Adipocyte (in vitro differentiated cells): Measurements from ENCODE around the gene LAMA2.

Experiments used
- DNase-seq: peaks from one replicate; pipeline ENCODE4 v3.0.0-alpha.2; 2015; ENCODE audit warnings: low read depth
- H3K27me3 ChIP-seq: replicated peaks from 2 replicates; pipeline ENCODE4 v1.7.0; 2013; ENCODE audit warnings: mild to moderate bottlenecking, low read length, moderate library complexity; ENCODE audit not compliant: control insufficient read depth, insufficient read depth
- H3K36me3 ChIP-seq: 2 replicates; pipeline ENCODE4 v1.7.0; 2013; ENCODE audit warnings: low read length, mild to moderate bottlenecking, moderate library complexity; ENCODE audit not compliant: control insufficient read depth, insufficient read depth, severe bottlenecking
- H3K4me1 ChIP-seq: 2 replicates; pipeline ENCODE4 v1.7.0; 2013; ENCODE audit warnings: mild to moderate bottlenecking, low read length, moderate library complexity; ENCODE audit not compliant: control insufficient read depth, insufficient read depth
- H3K4me3 ChIP-seq: 2 replicates; pipeline ENCODE4 v1.7.0; 2013; ENCODE audit warnings: mild to moderate bottlenecking, low read length, moderate library complexity
- H3K9ac ChIP-seq: 2 replicates; pipeline ENCODE4 v1.7.0; 2013; ENCODE audit warnings: mild to moderate bottlenecking, low read length, moderate library complexity
- H3K9me3 ChIP-seq: 2 replicates; pipeline ENCODE4 v1.7.0; 2013; ENCODE audit warnings: mild to moderate bottlenecking, low read length, moderate library complexity; ENCODE audit not compliant: control insufficient read depth

Gene LAMA2

DNA sequence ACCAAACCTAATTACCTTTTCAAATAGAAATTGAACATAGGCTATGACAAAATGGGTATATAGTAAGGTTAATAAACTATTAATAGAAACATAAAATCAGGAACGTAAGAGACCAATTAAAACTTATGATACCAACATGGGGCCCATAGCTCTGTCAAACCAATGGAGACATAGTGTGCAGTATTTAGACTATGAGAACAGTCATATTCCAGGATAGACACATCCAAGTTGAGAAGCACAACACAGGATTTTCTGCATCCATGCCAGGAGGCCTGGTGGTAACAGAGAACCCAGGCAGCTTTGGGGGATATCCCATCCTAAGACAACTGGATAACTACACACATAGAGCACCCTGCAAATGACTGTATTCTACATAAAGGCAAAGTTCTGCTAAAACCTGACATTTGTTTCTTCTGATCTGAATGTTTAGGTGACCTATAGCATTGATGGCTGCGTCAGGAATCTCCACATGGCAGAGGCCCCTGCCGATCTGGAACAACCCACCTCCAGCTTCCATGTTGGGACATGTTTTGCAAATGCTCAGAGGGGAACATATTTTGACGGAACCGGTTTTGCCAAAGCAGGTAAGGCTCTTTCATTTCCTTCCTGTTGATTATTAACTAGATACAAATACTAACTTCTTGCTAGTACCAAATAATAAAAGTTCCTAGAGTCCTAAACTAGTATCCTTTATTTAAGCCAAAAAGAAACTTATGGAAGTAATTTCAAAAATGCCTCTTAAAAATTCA, 624.3 kb downstream of the LAMA2 start:
- Histone ChIP-seq H3K27me3 (no peaks in the 10 kb centered on the region), H3K9me3 (no peaks in the 10 kb centered on the region), H3K4me3 (no peak overlapping the region), H3K4me1 (peaks cover 12% of the 10 kb centered on the region), H3K36me3 (peaks cover 65% of the 10 kb centered on the region), H3K9ac (no peak overlapping the region)
- DNase-seq: no peak

DNA sequence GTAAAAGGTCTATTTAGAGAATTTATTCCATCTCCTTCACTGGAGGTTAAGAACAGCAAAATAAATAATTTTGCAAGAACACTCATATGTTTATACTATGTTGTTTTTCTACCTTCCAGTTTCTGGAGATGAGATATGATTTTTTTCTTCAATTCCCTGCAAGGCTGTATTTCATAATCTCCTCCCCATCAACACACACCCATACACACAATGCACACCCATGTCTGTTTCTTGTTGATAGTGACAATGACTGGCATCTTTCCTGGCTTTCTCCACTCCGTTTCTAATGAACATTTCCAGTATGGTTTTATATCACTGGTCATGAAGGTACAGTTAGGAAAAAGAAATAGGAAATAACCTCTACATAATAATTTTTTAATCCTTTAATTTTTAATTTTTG, 624.9 kb downstream of the LAMA2 start:
- DNase-seq: no peak
- no peak overlapping the region for H3K4me3 ChIP-seq
- H3K36me3 ChIP-seq: peaks cover 65% of the 10 kb centered on the region
- no peaks in the 10 kb centered on the region for H3K9me3 ChIP-seq
- peaks cover 12% of the 10 kb centered on the region for H3K4me1 ChIP-seq
- no peak overlapping the region for H3K9ac ChIP-seq
- H3K27me3 ChIP-seq: no peaks in the 10 kb centered on the region

DNA sequence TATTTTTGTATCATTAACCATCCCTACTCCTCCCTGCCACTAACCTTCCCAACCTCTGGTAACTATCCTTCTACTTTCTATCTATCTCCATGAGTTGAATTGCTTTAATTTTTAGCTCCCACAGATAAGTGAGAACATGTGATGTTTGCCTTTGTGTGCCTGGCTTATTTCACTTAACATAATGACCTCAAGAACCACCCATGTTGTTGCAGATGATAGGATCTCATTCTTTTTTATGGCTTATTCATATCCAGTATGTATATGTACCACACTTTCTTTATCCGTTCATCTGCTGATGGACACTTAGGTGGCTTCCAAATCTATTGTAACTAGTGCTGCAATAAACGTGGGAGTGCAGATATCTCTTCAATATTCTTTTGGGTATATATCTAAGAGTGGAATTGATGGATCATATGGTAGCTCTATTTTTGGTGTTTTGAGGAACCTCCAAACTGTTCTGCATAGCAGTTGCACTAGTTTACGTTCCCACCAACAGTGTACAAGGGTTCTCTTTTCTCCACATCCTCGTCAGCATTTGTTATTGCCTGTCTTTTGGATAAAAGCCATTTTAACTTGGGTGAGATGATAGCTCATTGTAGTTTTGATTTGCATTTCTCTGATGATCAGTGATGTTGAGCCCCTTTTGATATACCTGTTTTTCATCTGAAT, 625.7 kb downstream of the LAMA2 start:
- Histone ChIP-seq H3K4me1 (peaks cover 17% of the 10 kb centered on the region), H3K9me3 (no peaks in the 10 kb centered on the region), H3K9ac (no peak overlapping the region), H3K4me3 (no peak overlapping the region), H3K27me3 (no peaks in the 10 kb centered on the region), H3K36me3 (peaks cover 65% of the 10 kb centered on the region)
- no peak for DNase-seq

GRCh38 chr6:129510950-129511349, 628.0 kb downstream of the LAMA2 start:
- H3K4me3 ChIP-seq: no peak overlapping the region
- H3K36me3 ChIP-seq: peaks cover 69% of the 10 kb centered on the region
- H3K9me3 ChIP-seq: no peaks in the 10 kb centered on the region
- no peaks in the 10 kb centered on the region for H3K27me3 ChIP-seq
- no peak for DNase-seq
- peaks cover 24% of the 10 kb centered on the region for H3K4me1 ChIP-seq
- no peak overlapping the region for H3K9ac ChIP-seq

DNA sequence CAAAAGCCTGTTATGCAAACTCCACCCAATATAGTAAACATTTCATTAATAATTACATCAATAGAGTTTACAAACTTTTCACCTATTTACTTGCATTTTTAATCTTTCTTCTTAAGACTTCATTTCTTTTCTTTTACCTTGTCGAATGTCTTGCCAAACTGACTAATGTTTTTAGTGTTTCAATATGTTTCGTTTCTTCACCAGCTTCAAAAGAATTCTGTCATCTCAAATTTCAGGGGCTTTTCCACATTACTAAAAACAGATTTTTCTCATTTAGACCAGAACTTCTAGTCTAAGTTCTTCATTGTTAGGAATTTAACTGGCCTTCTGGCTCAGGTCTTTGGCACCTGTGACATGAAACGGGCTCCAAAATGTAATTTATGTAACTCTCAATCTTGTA, 630.5 kb downstream of the LAMA2 start:
- DNase-seq: peak; percentile 90
- Histone ChIP-seq H3K9me3 (no peaks in the 10 kb centered on the region), H3K27me3 (no peaks in the 10 kb centered on the region), H3K4me3 (no peak overlapping the region), H3K4me1 (peaks cover 31% of the 10 kb centered on the region), H3K36me3 (peaks cover 60% of the 10 kb centered on the region), H3K9ac (no peak overlapping the region)

DNA sequence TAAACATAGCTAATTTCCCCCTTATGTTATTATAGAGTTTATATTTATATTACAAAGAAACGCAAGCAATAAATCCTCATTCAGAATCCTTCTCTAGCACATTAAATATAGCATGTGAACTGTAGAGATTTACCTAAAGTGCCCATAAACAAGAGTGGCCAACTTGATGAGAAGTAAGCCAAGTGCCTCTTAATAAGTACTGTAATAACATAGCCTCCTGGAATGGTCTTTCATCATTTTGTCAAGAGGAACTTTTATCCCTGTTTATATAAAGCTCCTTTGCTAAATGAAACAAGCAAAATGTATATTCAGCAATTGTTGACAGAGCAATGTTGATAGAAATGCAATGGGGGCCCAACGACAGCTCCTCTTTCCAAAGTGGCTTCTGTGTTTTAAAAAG, 632.1 kb downstream of the LAMA2 start:
- H3K36me3 ChIP-seq: peaks cover 56% of the 10 kb centered on the region
- H3K27me3 ChIP-seq: no peaks in the 10 kb centered on the region
- DNase-seq: no peak
- peaks cover 31% of the 10 kb centered on the region for H3K4me1 ChIP-seq
- H3K4me3 ChIP-seq: no peak overlapping the region
- no peaks in the 10 kb centered on the region for H3K9me3 ChIP-seq
- H3K9ac ChIP-seq: no peak overlapping the region

DNA sequence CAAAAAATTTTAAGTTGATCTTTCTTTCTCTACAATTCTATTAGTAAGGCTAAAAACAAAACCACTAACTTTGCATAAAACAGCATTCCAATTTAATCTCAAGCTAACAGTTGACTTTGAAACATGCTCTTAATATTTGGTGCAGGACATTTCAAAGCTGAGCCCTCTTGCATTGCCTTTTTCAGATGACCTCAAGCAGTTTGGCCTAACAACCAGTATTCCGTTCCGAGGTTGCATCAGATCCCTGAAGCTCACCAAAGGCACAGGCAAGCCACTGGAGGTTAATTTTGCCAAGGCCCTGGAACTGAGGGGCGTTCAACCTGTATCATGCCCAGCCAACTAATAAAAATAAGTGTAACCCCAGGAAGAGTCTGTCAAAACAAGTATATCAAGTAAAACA, 633.1 kb downstream of the LAMA2 start:
- Histone ChIP-seq H3K4me3 (no peak overlapping the region), H3K9me3 (no peaks in the 10 kb centered on the region), H3K36me3 (peaks cover 53% of the 10 kb centered on the region), H3K9ac (no peak overlapping the region), H3K4me1 (peaks cover 25% of the 10 kb centered on the region), H3K27me3 (no peaks in the 10 kb centered on the region)
- peak; percentile 8 for DNase-seq

DNA sequence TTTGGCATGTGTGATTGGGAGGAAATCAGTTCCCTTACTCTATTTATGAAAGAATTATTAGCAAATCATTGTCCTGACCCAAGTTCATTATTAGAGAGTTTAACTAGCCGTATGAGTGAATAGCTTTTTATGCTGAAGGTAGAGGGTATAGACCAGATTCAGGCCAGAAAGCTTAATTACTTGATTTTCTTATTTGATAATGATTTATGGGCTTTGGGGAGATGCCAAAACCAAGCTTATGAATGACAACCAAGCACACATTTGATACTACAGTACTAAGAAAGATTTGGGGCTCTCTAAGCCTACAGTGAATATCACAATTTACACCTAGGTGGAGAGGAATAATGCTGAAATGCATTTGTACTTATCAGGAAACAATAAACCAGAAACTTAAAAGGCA, 633.8 kb downstream of the LAMA2 start:
- H3K9ac ChIP-seq: no peak overlapping the region
- no peak overlapping the region for H3K4me3 ChIP-seq
- H3K9me3 ChIP-seq: no peaks in the 10 kb centered on the region
- H3K27me3 ChIP-seq: no peaks in the 10 kb centered on the region
- DNase-seq: no peak
- peaks cover 19% of the 10 kb centered on the region for H3K4me1 ChIP-seq
- H3K36me3 ChIP-seq: peaks cover 51% of the 10 kb centered on the region

DNA sequence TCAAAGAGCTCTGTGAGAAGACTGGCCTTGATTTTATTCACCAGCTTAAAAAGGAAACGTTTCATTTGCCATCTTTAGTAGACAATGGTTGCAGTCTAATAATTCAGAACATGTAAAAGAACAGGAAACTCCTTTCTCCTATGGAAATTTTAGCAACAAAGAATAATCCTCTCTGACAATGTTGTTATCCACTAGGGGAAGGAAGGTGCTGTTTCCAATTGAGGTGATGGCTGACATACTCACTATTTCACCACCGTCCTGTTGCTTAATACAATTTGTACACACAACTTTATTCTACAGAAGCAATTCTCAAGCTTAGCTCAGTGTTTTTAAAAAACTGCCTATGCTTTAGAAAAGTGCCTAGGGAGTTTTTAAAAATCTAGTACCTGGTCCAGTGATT, 634.4 kb downstream of the LAMA2 start:
- peaks cover 46% of the 10 kb centered on the region for H3K36me3 ChIP-seq
- H3K27me3 ChIP-seq: no peaks in the 10 kb centered on the region
- no peak overlapping the region for H3K4me3 ChIP-seq

GRCh38 chr6:129519750-129520149, 636.8 kb downstream of the LAMA2 start:
- H3K27me3 ChIP-seq: no peaks in the 10 kb centered on the region
- no peaks in the 10 kb centered on the region for H3K9me3 ChIP-seq
- H3K9ac ChIP-seq: no peak overlapping the region
- H3K4me1 ChIP-seq: peaks cover 8% of the 10 kb centered on the region
- H3K4me3 ChIP-seq: no peak overlapping the region
- no peak for DNase-seq
- peaks cover 25% of the 10 kb centered on the region for H3K36me3 ChIP-seq

More for the DNA sequence above, 634.4 kb downstream of the LAMA2 start:
- Histone ChIP-seq H3K9me3 (no peaks in the 10 kb centered on the region), H3K4me1 (peaks cover 19% of the 10 kb centered on the region), H3K9ac (no peak overlapping the region)
- peak; percentile 76 for DNase-seq

DNA sequence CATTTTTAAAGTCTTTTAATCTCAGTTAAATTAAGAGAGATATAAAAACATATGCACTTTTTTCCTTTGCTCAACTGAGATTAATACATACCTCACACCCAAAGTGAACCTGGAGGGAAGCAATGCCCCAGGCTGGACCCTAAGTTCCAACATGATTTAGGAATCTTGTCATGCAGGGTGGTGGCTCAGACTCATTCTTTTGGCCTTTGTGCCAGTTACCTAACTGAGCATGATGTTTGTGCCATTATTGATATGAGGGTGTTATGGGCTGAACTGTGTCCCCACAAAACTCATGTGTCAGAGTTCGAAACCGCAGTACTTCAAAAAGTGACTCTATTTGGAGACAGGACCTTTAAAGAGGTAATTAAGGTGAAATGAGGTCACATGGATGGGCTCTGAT, 639.0 kb downstream of the LAMA2 start:
- no peak for DNase-seq
- no peaks in the 10 kb centered on the region for H3K27me3 ChIP-seq
- H3K9ac ChIP-seq: no peak overlapping the region
- peaks cover 11% of the 10 kb centered on the region for H3K4me1 ChIP-seq
- no peaks in the 10 kb centered on the region for H3K9me3 ChIP-seq
- H3K36me3 ChIP-seq: peaks cover 7% of the 10 kb centered on the region
- H3K4me3 ChIP-seq: no peak overlapping the region
